K562 (cell line): ENCODE results near the gene MCL1. TPM values are rescaled to one million over a fixed set of nuclear protein-coding genes. Genes with fewer than 3 reads are reported as not detected.

Experiments
- ATAC-seq: fragments of 200-7000 bp; cut with Tn5 transposase; 3 replicates; pipeline ENCODE4 v1.9.1; 2020; ENCODE audit warnings: moderate library complexity
- BruUV-seq: library from RNA; stranded (reverse); fragments of 400-500 nt; replicated peaks from 2 replicates; lab custom pipeline; 2021; lab: Mats Ljungman, UMichigan
- CTCF ChIA-PET: fragments of 300-600 bp; formaldehyde crosslinking; extraction: SDS; loops from one replicate; lab custom pipeline; 2021; ENCODE audit warnings: low intra/inter-chr PET ratio; lab: Yijun Ruan, JAX
- POLR2A ChIA-PET: fragments of 300-600, 350-650 bp; sonication (Branson Sonifier 250); formaldehyde crosslinking; extraction: SDS; loops from one replicate; lab custom pipeline; 2021; ENCODE audit warnings: antibody characterized with exemption, inconsistent platforms; lab: Yijun Ruan, JAX
- DNase-seq, 4 experiments: peaks; one replicate each; pipeline versions ENCODE4 v3.0.0 to v3.0.0-alpha.2; 2011 to 2018; ENCODE audit warnings: low spot score in 3 of 4, mixed read lengths in 3 of 4; ENCODE audit errors: extremely low read depth in 1 of 4
- FAIRE-seq: peaks from 2 replicates; lab custom pipeline; 2011; peaks lifted over from hg19 to GRCh38; lab: Jason Lieb, UNC
- H2AFZ ChIP-seq: 2 replicates; pipeline ENCODE4 v1.6.0; 2011; ENCODE audit warnings: low read depth, low read length, control low read depth, inconsistent platforms
- H3K27ac ChIP-seq: fragments of 200-600 bp; 3 replicates; pipeline ENCODE4 v1.8.0; 2011; ENCODE audit warnings: low read depth, mild to moderate bottlenecking, control low read depth, inconsistent platforms, low read length, moderate library complexity, mixed read lengths; ENCODE audit errors: extremely low read depth
- H3K27me3 ChIP-seq, 2 experiments: fragments of 300-600 bp in 1 of 2; 2 replicates in 1 of 2; 3 replicates in 1 of 2; pipeline versions ENCODE4 v1.6.0 to v1.8.0; 2011; ENCODE audit warnings: inconsistent platforms in 2 of 2, low read length in 2 of 2, mild to moderate bottlenecking in 1 of 2, mixed read lengths in 1 of 2, moderate library complexity in 1 of 2; ENCODE audit not compliant: control insufficient read depth in 2 of 2, insufficient read depth in 2 of 2
- H3K36me3 ChIP-seq: fragments of 300-600 bp; 3 replicates; pipeline ENCODE4 v1.8.0; 2011; ENCODE audit warnings: mild to moderate bottlenecking, low read length, inconsistent platforms; ENCODE audit not compliant: control insufficient read depth, insufficient read depth
- H3K4me1 ChIP-seq, 2 experiments: fragments of 200-600 bp in 1 of 2; replicated peaks in 1 of 2; 2 replicates in 1 of 2; 3 replicates in 1 of 2; pipeline versions ENCODE4 v1.5.1 to v1.8.0; 2011; ENCODE audit warnings: inconsistent platforms in 2 of 2, low read length in 2 of 2, mild to moderate bottlenecking in 1 of 2, mixed read lengths in 1 of 2, moderate library complexity in 1 of 2; ENCODE audit not compliant: control insufficient read depth in 2 of 2, insufficient read depth in 2 of 2
- H3K4me2 ChIP-seq: 2 replicates; pipeline ENCODE4 v1.6.1; 2011; ENCODE audit warnings: low read length, control low read depth, inconsistent platforms, mixed read lengths; ENCODE audit not compliant: insufficient read depth
- H3K4me3 ChIP-seq: fragments of 200-600 bp; sonication (generic), shearing (Covaris generic); 2 replicates; pipeline ENCODE4 v1.5.1; 2016; ENCODE audit warnings: control low read depth, inconsistent platforms
- H3K79me2 ChIP-seq: fragments of 200-600 bp; 3 replicates; pipeline ENCODE4 v1.8.0; 2011; ENCODE audit warnings: low read length, inconsistent platforms; ENCODE audit not compliant: control insufficient read depth, insufficient read depth
- H3K9ac ChIP-seq, 2 experiments: 2 replicates each; pipeline versions ENCODE4 v1.6.0 to v1.6.1; 2011; ENCODE audit warnings: low read depth in 2 of 2, low read length in 2 of 2, control low read depth in 1 of 2, inconsistent platforms in 1 of 2, mild to moderate bottlenecking in 1 of 2, mixed read lengths in 1 of 2; ENCODE audit not compliant: insufficient read depth in 1 of 2
- H3K9me1 ChIP-seq: one replicate; pipeline ENCODE4 v1.6.0; 2011; ENCODE audit warnings: inconsistent platforms, mild to moderate bottlenecking, low read length, moderate library complexity; ENCODE audit not compliant: control insufficient read depth, insufficient read depth
- H3K9me3 ChIP-seq: replicated peaks from 2 replicates; pipeline ENCODE4 v1.5.1; 2011; ENCODE audit warnings: low read depth, low read length, inconsistent platforms; ENCODE audit not compliant: control insufficient read depth, insufficient read depth
- H4K20me1 ChIP-seq: replicated peaks from 2 replicates; pipeline ENCODE4 v1.6.1; 2011; ENCODE audit warnings: low read length, inconsistent platforms, mixed read lengths; ENCODE audit not compliant: control insufficient read depth, insufficient read depth
- ESRRA ChIP-seq: fragments of 450-650 bp; IDR thresholded peaks from 2 replicates; pipeline ENCODE4 v1.6.1; 2014; ENCODE audit warnings: low read depth, mild to moderate bottlenecking, moderate library complexity, borderline replicate concordance
- GABPA ChIP-seq: fragments of 200-800 bp; sonication (Bioruptor generic); conservative IDR thresholded peaks from 2 replicates; pipeline ENCODE4 v1.6.1; 2016; ENCODE audit warnings: low read depth, missing genetic modification characterization, missing compliant biosample characterization
- NFRKB ChIP-seq: fragments of 450-650 bp; IDR thresholded peaks from 2 replicates; pipeline ENCODE4 v1.6.1; 2016; ENCODE audit warnings: low read depth
- PCBP1 ChIP-seq: fragments of 200-400 bp; formaldehyde crosslinking; IDR thresholded peaks from 2 replicates; pipeline ENCODE4 v1.6.1; 2018; ENCODE audit warnings: mild to moderate bottlenecking, low read depth, low read length; ENCODE audit not compliant: poor library complexity, severe bottlenecking
- PTBP1 ChIP-seq: fragments of 200-400 bp; formaldehyde crosslinking; IDR thresholded peaks from 2 replicates; pipeline ENCODE4 v1.6.1; 2017; ENCODE audit warnings: low read depth, low read length
- ZBTB43 ChIP-seq: sonication (generic); formaldehyde crosslinking; IDR thresholded peaks from 2 replicates; pipeline ENCODE4 v1.8.0; 2023; ENCODE audit warnings: mild to moderate bottlenecking, missing genetic modification reagents
- ZNF133 ChIP-seq: fragments of 250-450 bp; sonication (Bioruptor Pico); IDR thresholded peaks from 2 replicates; pipeline ENCODE4 v1.4.0; 2020; ENCODE audit warnings: mild to moderate bottlenecking
- ZNF354B ChIP-seq: fragments of 250-450 bp; sonication (Bioruptor Pico); IDR thresholded peaks from 2 replicates; pipeline ENCODE4 v1.4.0; 2020
- WGBS: fragments of 100-300 bp; shearing (Covaris generic); methylation state at CpG from one replicate; pipeline ENCODE4 v1.1.6; 2016; ENCODE audit warnings: low coverage, mixed read lengths; ENCODE audit not compliant: insufficient coverage; ENCODE audit errors: missing lambda C conversion rate; 5-methylcytosine and 5-hydroxymethylcytosine counted together
- in situ Hi-C: fragments of 300-500 bp; cut with MboI; formaldehyde crosslinking; loops from 4 replicates; pipeline ENCODE4 v1.15.0; 2018; ENCODE audit warnings: inconsistent platforms, mixed read lengths
- intact Hi-C: fragments of 100-400 bp; cut with micrococcal nuclease; formaldehyde crosslinking; loops from 2 replicates; pipeline ENCODE4 v1.14.2; 2022
- polyA plus RNA-seq, 8 experiments: library from polyadenylated mRNA; depleted of rRNA in 4 of 8; stranded (reverse) in 5 of 8; unstranded in 3 of 8; fragments of >200 nt; fragmentation: Nextera tagmentation in 2 of 8; fragmentation: Illumina TruSeq in 1 of 8; extraction: Ambion mirVana in 2 of 8; extraction: Trizol in 1 of 8; gene quantifications; 2 replicates each; pipeline versions ENCODE4 v1.2.1 to v1.2.3, GENCODE V29; 2011 to 2014; ENCODE audit warnings: inconsistent platforms in 1 of 8, missing spikeins in 1 of 8
- total RNA-seq, 7 experiments: library from RNA; depleted of rRNA in 6 of 7; stranded (reverse); fragments of >200 nt in 6 of 7; fragmentation: Illumina TruSeq in 2 of 7; extraction: Trizol in 2 of 7; gene quantifications; 2 replicates each; pipeline versions ENCODE4 v1.2.1 to v1.2.3, GENCODE V29; 2011 to 2021; ENCODE audit warnings: low replicate concordance in 1 of 7
- TF ChIP-seq, protein P1 (sequence below), 3 experiments: IDR thresholded peaks in 2 of 3; conservative IDR thresholded peaks in 1 of 3; 2 replicates each; pipeline ENCODE4 v1.5.1; 2011 to 2012; ENCODE audit warnings: low read length in 3 of 3, mild to moderate bottlenecking in 3 of 3, control low read depth in 2 of 3, improper control_type of control experiment in 1 of 3, inconsistent platforms in 1 of 3, low read depth in 1 of 3, mixed read lengths in 1 of 3, moderate library complexity in 1 of 3; ENCODE audit not compliant: insufficient read depth in 2 of 3
- TF ChIP-seq, protein P2 (sequence below): sonication (generic); formaldehyde crosslinking; IDR thresholded peaks from 2 replicates; pipeline ENCODE4 v1.8.0; 2022; ENCODE audit warnings: mild to moderate bottlenecking, low read depth, missing genetic modification reagents
- TF ChIP-seq, protein P3 (sequence below): fragments of 250-450 bp; sonication (Bioruptor Pico); IDR thresholded peaks from 2 replicates; pipeline ENCODE4 v1.5.0; 2021; ENCODE audit warnings: mild to moderate bottlenecking, borderline replicate concordance

The MCL1 gene
- total and polyA plus RNA-seq, 9 of the 15 experiments (the other 6 are each of a cell fraction or from before 2014, with no cell fraction given): 27.1 to 224 (median 138) TPM

GRCh38 chr1:150596095-150596892 lies 16.9 kb upstream of the MCL1 start:
- no TSS peak for BruUV-seq
- in situ Hi-C loops: no loop called here
- FAIRE-seq (no peak), ATAC-seq (no peak), DNase-seq (no peak)
- WGBS: 76% methylated on average over 7 of the region's 7 CpGs
- ChIA-PET POLR2A (interaction anchor here (0.8 to 1.7 kb wide), 3 partner anchors 10 to 16 kb away, joined by 4 to 7 read pairs (median 5); partner anchors contain the start of gene MCL1), CTCF (no interaction called here)
- Histone ChIP-seq H3K4me1 (no peaks in the 10 kb centered on the region; a peak in 1 of 5 replicates), H2AFZ (no peak overlapping the region), H3K4me3 (no peak overlapping the region), H3K36me3 (no peaks in the 10 kb centered on the region; the same call in 2 of the 3 replicates), H3K4me2 (no peak overlapping the region), H3K27ac (no peak overlapping the region), H3K9ac (no peak overlapping the region), H3K79me2 (no peaks in the 10 kb centered on the region), H3K9me1 (no peaks in the 10 kb centered on the region), H3K9me3 (no peaks in the 10 kb centered on the region), H4K20me1 (no peaks in the 10 kb centered on the region), H3K27me3 (no peaks in the 10 kb centered on the region)
- intact Hi-C loops: no loop called here
- no peak for TF ChIP-seq PCBP1
- TF ChIP-seq ZNF354B (CRISPR knock-in tag): no peak
- TF ChIP-seq, protein P1, sequence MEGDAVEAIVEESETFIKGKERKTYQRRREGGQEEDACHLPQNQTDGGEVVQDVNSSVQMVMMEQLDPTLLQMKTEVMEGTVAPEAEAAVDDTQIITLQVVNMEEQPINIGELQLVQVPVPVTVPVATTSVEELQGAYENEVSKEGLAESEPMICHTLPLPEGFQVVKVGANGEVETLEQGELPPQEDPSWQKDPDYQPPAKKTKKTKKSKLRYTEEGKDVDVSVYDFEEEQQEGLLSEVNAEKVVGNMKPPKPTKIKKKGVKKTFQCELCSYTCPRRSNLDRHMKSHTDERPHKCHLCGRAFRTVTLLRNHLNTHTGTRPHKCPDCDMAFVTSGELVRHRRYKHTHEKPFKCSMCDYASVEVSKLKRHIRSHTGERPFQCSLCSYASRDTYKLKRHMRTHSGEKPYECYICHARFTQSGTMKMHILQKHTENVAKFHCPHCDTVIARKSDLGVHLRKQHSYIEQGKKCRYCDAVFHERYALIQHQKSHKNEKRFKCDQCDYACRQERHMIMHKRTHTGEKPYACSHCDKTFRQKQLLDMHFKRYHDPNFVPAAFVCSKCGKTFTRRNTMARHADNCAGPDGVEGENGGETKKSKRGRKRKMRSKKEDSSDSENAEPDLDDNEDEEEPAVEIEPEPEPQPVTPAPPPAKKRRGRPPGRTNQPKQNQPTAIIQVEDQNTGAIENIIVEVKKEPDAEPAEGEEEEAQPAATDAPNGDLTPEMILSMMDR (IDR thresholded peaks at IDR 0.05 in 2 of 3, conservative IDR thresholded peaks at IDR 0.05 in 1 of 3; ENCODE audit: insufficient read depth in 2 of 3, low read depth in 1 of 3, low read length in 3 of 3): no peak
- TF ChIP-seq PTBP1: no peak
- TF ChIP-seq, protein P2, sequence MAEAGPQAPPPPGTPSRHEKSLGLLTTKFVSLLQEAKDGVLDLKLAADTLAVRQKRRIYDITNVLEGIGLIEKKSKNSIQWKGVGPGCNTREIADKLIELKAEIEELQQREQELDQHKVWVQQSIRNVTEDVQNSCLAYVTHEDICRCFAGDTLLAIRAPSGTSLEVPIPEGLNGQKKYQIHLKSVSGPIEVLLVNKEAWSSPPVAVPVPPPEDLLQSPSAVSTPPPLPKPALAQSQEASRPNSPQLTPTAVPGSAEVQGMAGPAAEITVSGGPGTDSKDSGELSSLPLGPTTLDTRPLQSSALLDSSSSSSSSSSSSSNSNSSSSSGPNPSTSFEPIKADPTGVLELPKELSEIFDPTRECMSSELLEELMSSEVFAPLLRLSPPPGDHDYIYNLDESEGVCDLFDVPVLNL (CRISPR knock-in tag): no peak
- no peak for TF ChIP-seq ZBTB43 (CRISPR knock-in tag)
- TF ChIP-seq ESRRA: no peak
- no peak for TF ChIP-seq ZNF133 (CRISPR knock-in tag)
- TF ChIP-seq, protein P3, sequence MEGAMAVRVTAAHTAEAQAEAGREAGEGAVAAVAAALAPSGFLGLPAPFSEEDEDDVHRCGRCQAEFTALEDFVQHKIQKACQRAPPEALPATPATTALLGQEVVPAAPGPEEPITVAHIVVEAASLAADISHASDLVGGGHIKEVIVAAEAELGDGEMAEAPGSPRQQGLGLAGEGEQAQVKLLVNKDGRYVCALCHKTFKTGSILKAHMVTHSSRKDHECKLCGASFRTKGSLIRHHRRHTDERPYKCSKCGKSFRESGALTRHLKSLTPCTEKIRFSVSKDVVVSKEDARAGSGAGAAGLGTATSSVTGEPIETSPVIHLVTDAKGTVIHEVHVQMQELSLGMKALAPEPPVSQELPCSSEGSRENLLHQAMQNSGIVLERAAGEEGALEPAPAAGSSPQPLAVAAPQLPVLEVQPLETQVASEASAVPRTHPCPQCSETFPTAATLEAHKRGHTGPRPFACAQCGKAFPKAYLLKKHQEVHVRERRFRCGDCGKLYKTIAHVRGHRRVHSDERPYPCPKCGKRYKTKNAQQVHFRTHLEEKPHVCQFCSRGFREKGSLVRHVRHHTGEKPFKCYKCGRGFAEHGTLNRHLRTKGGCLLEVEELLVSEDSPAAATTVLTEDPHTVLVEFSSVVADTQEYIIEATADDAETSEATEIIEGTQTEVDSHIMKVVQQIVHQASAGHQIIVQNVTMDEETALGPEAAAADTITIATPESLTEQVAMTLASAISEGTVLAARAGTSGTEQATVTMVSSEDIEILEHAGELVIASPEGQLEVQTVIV (CRISPR knock-in tag): no peak
- no peak for TF ChIP-seq GABPA (tag)
- no peak for TF ChIP-seq NFRKB
